Inferior parietal cortex (tissue), 1 donor: ENCODE data around the gene PHF24.
A peak's percentile ranks its signal among the peaks of the same experiment; 100 is the strongest.
"Not testable (repeated sequence)": the region's sequence is repeated elsewhere in the genome, so short reads cannot be mapped to it uniquely, and the experiment has no call there.

Experiments used
- DNase-seq: peaks from one replicate; pipeline ENCODE4 v3.0.0-alpha.2; 2016; ENCODE audit errors: extremely low spot score

Gene PHF24

GRCh38 chr9:34957492-34958410 is at the start of gene PHF24:
TSS of gene PHF24 (plus strand) at chr9:34958285. CDS start at chr9:34971299, 13,014 bp downstream.
- no peak for DNase-seq

DNA sequence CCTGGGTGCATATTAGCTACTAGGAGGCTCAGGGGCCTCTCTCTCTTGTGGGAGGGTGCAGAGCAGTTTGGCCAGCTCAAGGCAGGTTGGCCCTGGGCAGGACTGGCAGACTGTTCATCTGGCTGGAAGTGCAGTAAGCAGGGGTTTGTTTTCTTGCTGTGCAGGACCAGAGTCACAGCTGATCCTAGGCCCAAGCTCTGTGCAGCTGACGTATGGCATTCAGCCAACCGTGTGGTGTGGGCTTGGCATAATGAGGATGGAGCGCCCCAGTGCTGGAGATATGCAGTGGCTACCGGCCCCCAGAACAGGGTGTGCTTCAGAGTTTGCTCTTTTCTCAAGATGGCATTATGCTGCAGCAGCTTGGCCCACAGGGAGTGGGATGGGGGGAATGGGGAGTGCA is 31.0 kb upstream of the PHF24 start:
- no peak for DNase-seq

GRCh38 chr9:34928921-34929320 is 29.2 kb upstream of the PHF24 start:
- DNase-seq: no peak

- peak; percentile 37 for DNase-seq
Measured at GRCh38 chr9:34929506-34930102, 28.5 kb upstream of the PHF24 start.

DNA sequence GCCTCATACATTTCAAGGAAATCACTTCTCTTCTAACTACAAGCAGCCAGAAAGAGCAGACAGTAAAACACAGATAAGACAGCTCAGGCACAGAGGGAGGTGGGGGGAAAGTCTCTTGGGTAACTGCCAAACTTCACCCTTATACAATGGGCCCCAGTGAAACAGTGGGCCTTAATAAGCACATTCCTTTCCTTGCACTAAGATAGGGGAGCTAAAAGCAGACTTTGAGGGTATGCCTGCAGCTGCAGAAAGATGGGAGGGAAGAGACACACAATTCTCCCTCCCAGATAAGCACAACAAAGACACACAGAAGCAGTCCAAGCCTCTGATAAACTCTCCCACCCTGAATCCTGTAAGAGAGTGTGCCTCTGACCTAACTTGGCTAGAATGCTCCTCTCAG is 18.1 kb upstream of the PHF24 start:
- DNase-seq: not testable (repeated sequence)

DNA sequence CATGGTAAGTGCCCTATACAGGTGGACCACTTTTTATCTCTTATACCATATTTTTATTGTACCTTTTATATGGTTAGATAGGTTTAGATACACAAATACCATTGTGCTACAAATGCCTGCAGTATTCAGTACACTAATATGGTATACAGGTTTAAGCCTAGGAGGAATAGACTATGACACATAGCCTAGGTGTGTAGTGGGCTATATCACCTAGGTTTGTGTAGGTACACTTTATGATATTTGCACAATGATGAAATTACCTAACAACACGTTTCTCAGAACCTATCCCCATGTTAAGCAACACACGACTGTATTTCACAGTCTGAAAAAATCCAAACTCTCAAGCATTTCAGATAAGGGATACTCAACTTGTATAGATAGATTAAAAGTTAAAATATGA is 9.6 kb upstream of the PHF24 start:
- DNase-seq: no peak

- no peak for DNase-seq
Measured at GRCh38 chr9:34954225-34954624, 3.9 kb upstream of the PHF24 start.

GRCh38 chr9:34956066-34956465 is 2.0 kb upstream of the PHF24 start:
- DNase-seq: not testable (repeated sequence)

DNA sequence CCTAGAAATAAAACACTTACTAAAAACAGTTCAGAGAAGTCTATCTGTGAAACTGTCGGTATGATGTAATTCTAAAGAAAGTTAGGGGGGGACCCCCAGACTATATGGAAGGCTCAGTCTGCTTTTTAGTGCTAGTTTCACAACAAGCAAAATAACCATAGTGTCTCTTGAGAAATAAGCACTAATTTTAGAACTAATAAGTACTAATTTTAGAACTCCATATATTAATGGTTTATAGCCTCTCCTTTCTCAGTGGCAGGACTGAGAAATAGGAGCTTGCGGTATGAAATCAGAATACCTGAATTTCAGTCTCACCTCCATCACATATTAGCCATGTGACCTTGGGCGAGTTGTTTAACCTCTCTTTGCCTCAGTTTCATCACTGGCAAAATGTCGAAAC is 1.4 kb upstream of the PHF24 start:
- no peak for DNase-seq

DNA sequence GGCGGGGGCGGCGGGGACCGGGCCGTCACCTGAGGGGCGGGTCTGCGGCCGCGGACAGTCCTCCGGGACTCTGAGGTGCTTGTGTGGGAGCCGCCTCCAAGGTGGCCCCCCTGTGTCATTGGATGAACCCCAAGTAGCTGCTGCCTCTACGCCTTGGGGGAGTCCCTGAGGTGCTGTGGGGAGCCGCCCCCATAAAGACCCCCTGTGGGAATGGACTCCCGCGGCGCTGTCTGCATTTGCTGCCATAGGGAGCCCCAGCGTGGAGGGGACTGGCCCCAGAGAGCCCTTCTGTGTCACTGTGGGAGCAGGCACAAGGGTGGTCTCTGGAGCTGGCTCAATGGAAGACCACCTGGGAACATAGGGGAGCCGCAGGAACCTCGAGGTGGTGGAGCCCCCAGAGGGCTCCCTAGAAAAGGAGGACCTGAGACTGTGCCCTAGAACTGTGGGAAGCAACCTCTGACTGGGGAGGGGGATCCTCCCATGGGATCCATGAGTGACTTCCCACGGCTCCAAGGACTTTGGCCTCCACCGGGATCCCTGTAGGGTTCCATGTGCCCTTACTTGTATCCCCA is 412 bp downstream of the PHF24 start:
- DNase-seq: no peak

- DNase-seq: no peak
Measured at GRCh38 chr9:34959461-34959860, 1.4 kb downstream of the PHF24 start.

- DNase-seq: peak; percentile 31
Measured at GRCh38 chr9:34961574-34962490, 3.7 kb downstream of the PHF24 start.

DNA sequence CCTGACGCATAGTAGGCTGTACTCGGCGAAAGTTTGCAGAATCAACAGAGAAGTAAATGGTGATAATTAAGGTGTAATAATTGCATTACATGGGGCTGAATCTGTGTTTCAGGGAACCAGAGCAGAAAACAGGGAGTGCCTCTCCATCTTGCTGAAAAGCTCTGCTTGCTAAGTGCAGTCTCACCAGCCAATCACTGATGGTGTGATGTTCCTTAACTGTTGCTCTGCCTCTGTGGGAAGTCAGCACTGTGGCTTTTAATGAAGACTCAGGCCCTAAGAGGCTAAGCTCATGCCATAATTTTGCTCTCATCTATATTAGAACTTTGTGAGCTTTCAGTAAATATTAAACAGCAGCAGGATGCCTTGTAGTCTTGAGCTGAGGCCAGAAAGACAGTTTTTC is 4.5 kb downstream of the PHF24 start:
- DNase-seq: peak; percentile 20

- peak; percentile 20 for DNase-seq
Measured at GRCh38 chr9:34963552-34963951, 5.5 kb downstream of the PHF24 start.

DNA sequence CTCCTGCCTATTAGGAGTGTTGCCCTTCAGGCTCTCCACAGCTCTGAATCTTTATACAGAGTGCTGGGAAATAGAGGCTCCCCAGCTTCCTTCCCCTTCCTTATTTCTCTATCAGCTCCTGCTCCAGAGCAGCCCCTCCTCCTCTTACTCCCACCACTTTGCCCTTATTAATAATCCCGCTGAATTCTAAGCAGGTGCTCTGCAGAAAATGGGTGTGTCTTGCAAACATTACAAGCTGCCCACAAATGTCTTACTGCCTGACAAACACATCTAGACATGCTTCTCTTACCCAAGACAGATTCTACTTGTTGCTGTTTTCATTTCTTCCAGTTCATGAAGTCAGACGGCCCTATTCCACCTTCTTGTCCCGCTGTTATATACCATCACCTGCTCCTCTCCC is 6.4 kb downstream of the PHF24 start:
- DNase-seq: no peak

DNA sequence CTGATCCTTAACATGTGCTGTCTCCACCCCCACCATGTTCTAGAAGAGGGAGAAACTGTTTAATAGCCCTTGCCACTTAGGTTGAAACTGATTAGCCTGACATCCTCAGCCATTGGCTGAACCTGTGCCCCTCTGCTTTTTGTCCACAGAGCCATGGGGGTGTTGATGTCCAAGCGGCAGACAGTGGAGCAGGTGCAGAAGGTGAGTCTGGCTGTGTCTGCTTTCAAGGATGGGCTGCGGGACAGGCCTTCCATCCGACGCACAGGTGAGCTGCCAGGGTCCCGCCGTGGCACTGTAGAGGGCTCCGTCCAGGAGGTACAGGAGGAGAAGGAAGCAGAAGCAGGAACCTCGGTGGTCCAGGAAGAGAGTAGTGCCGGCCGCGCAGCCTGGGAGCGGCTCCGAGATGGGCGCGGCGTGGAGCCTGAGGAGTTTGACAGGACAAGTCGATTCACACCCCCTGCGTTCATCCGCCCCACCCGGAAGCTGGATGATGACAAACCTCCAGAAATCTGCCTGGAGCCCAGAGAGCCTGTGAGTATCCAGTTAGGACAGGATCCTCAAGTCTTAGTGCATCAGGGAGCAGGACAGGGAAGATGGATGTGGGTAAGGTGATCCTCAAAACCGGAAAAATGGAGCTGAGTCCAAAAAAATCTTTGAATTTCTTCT is 13.2 kb downstream of the PHF24 start:
- no peak for DNase-seq

DNA sequence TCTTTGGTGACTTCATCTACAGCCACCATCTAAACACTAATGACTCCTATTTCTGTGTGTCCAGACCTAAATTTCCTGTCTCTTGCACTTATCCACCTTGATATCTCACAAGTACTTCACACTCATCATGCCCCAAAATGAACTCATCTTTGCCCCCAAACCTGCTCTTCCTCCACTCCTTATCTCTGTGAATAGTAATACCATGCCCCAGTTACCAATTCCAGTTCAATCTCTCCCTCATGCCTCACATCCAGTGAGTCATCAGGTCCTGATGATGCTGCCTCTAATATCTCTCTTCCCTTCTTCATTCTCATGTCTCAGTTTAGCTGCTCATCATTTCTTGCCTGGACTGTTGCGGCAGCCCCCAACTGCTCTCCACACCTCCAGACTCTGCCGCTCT is 16.6 kb downstream of the PHF24 start:
- no peak for DNase-seq

- DNase-seq: no peak
Measured at GRCh38 chr9:34976441-34976840, 18.4 kb downstream of the PHF24 start.

DNA sequence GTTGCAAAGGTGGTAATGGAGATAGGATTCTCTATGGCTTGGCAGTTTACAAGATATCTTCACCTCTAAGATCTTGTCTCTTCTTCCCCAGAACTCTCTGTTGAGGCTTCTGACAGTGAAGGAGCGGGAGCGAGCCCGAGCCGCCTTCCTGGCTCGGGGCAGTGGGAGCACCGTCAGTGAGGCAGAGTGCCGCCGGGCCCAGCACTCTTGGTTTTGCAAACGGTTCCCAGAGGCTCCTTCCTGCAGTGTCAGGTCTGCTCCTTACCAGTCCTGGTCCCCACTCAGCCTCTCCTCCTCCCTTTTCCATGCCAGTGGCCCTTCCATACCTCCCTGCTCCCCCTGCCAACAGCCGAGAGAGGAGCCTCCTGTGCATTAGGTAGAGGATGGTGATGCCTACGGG is 18.9 kb downstream of the PHF24 start:
- no peak for DNase-seq

- no peak for DNase-seq
Measured at GRCh38 chr9:34980181-34980761, 22.2 kb downstream of the PHF24 start.

DNA sequence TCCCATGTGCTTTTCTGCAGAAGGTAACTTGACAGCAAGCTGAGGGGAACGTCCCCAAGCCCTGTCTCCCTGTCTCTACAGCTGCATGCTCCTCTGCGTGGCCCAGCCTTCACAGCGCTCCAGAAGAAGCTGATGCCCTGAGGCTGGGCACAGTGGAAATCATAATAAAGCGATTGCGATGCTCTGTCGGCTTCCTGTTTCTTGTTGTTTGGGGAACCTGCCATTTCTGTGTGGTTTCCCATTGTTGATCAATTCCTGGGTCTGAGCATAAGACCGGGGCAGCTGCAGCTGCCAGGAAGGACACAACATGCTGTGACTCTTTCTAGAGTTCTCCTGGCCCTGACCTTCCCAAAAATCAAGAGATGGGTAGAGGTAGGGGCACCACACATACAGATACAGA is 24.3 kb downstream of the PHF24 start:
- DNase-seq: no peak
